ENCODE data around the gene P2RX7. TPM values are rescaled to one million over a fixed set of nuclear protein-coding genes. Genes with fewer than 3 reads are reported as not detected.
A peak's percentile ranks its signal among the peaks of the same experiment; 100 is the strongest.

P2RX7 gene
- total and polyA plus RNA-seq, 9 donors: 0.78 to 2.5 (median 1.3) TPM

DNA sequence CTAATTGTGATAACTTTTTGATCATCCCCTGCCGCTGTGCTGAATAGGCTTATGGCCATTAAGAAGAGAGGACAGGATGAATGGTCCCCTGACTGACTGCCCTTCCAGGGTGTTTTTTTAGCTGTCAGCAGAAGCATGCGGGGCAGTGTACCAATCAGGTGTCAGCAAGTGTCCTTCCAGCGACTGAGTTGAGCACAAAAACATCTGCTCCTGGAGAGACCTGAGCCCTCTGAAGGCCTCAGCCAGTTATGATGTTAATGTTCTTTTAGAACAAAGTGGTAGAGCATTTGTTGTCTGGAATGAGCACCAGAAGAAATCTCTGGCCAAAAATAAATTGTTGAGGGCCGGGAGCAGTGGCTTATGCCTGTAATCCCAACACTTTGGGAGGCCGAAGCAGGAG, 37.5 kb downstream of the P2RX7 start:
- no peak overlapping the region for H3K27ac ChIP-seq (ENCODE audit: low read length)
- no peaks in the 10 kb centered on the region for H3K4me1 ChIP-seq (ENCODE audit: control insufficient read depth, insufficient read depth, low read length)
- peak; percentile 65 for DNase-seq
- no peaks in the 10 kb centered on the region for H3K9me3 ChIP-seq (replicated peaks; ENCODE audit: control insufficient read depth, low read depth, low read length)
- H3K36me3 ChIP-seq (ENCODE audit: control insufficient read depth, insufficient read depth, low read length): peaks cover 6% of the 10 kb centered on the region
- H3K4me3 ChIP-seq (ENCODE audit: low read length): no peak overlapping the region
- no peaks in the 10 kb centered on the region for H3K27me3 ChIP-seq (ENCODE audit: control insufficient read depth, insufficient read depth, low read length)
- 26% methylated on average over 4 of the region's 5 CpGs for WGBS (ENCODE audit: insufficient coverage)

DNA sequence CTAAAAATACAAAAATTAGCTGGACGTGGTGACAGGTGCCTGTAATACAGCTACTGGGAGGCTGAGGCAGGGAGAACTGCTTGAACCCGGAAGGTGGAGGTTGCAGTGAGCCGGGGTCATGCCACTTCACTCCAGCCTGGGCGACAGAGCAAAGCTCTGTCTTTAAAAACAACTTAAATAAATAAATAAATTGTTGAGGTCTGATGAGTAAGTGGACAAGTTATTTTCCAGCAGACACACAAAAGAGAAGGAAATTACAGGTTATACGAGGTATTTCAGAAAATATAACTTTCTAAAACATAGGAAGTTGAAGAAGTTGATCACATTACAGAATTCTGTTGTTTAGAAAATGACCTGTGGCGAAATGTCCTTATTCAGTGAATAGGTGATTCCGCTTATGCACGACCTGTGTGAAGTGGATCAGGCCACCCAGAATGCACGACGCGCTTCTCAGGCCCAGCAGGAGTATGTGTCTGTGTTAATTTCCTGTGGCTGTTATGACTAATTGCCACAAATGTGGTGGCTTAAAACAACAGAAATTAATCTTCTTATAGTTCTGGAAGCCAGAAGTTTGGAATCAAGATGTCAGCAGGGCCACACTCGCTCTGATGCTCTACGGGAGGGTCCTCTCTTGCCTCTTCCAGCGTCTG, 38.1 kb downstream of the P2RX7 start:
- DNase-seq: no peak
- H3K36me3 ChIP-seq (ENCODE audit: control insufficient read depth, insufficient read depth, low read length): peaks cover 3% of the 10 kb centered on the region
- no peaks in the 10 kb centered on the region for H3K27me3 ChIP-seq (ENCODE audit: control insufficient read depth, insufficient read depth, low read length)
- H3K27ac ChIP-seq (ENCODE audit: low read length): no peak overlapping the region
- H3K4me1 ChIP-seq (ENCODE audit: control insufficient read depth, insufficient read depth, low read length): no peaks in the 10 kb centered on the region
- no peaks in the 10 kb centered on the region for H3K9me3 ChIP-seq (replicated peaks; ENCODE audit: control insufficient read depth, low read depth, low read length)
- 74% methylated on average over 3 of the region's 14 CpGs for WGBS (ENCODE audit: insufficient coverage)
- no peak overlapping the region for H3K4me3 ChIP-seq (ENCODE audit: low read length)

DNA sequence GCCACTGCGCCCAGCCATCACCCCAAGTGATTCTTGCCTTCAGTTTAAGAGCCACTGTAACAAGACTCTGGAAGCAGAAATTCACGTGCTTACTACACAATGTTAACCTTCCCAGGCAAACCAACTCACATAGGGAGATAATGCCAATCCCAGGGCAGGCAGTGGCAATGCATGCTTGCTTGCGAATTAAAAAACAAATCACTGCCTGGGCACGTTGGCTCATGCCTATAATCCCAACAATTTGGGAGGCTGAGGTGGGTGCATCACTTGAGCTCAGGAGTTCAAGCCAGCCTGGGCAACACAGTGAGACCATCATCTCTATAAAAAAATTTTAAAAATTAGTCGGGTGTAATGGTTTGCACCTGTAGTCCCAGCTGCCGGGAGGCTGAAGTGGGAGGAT, 39.5 kb downstream of the P2RX7 start:
- WGBS (ENCODE audit: insufficient coverage): 78% methylated on average over 5 of the region's 6 CpGs
- no peak for DNase-seq
- H3K4me3 ChIP-seq (ENCODE audit: low read length): no peak overlapping the region

GRCh38 chr12:121175383-121176119, 42.9 kb downstream of the P2RX7 start:
- H3K9me3 ChIP-seq (replicated peaks; ENCODE audit: control insufficient read depth, low read depth, low read length): no peaks in the 10 kb centered on the region
- peak; percentile 72 for DNase-seq
- H3K36me3 ChIP-seq (ENCODE audit: control insufficient read depth, insufficient read depth, low read length): no peaks in the 10 kb centered on the region
- 61% methylated on average over 11 of the region's 16 CpGs for WGBS (ENCODE audit: insufficient coverage)
- no peaks in the 10 kb centered on the region for H3K27me3 ChIP-seq (ENCODE audit: control insufficient read depth, insufficient read depth, low read length)
- no peaks in the 10 kb centered on the region for H3K4me1 ChIP-seq (ENCODE audit: control insufficient read depth, insufficient read depth, low read length)
- H3K4me3 ChIP-seq (ENCODE audit: low read length): no peak overlapping the region
- H3K27ac ChIP-seq (ENCODE audit: low read length): no peak overlapping the region

More for the DNA sequence above, 39.5 kb downstream of the P2RX7 start:
- H3K4me1 ChIP-seq (ENCODE audit: control insufficient read depth, insufficient read depth, low read length): no peaks in the 10 kb centered on the region
- H3K9me3 ChIP-seq (replicated peaks; ENCODE audit: control insufficient read depth, low read depth, low read length): no peaks in the 10 kb centered on the region
- H3K36me3 ChIP-seq (ENCODE audit: control insufficient read depth, insufficient read depth, low read length): peaks cover 3% of the 10 kb centered on the region
- H3K27me3 ChIP-seq (ENCODE audit: control insufficient read depth, insufficient read depth, low read length): no peaks in the 10 kb centered on the region
- H3K27ac ChIP-seq (ENCODE audit: low read length): no peak overlapping the region

DNA sequence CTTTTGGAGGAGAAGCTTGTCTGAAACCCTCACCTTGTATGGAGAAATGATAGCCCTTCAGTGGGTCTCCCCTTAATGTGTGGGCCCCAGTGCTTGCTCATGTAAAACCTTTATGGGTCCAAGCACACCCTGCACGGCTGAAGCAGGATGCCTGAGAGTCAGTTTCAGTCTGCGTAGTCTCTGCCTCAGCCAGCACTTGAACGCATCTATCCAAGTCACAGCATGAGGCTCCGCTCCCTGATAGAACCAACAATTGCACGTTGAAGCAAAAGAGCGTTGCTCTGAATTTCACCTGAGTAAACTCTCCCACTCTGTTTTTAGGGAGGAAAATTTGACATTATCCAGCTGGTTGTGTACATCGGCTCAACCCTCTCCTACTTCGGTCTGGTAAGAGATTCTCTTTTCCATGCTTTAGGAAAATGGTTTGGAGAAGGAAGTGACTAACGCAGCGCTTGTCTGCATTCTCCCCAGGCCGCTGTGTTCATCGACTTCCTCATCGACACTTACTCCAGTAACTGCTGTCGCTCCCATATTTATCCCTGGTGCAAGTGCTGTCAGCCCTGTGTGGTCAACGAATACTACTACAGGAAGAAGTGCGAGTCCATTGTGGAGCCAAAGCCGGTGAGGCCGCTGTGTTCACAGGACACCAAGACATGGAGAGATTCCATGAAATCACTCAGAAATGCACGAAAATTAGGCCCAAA, 44.3 kb downstream of the P2RX7 start:
- Histone ChIP-seq H3K4me1 (ENCODE audit: control insufficient read depth, insufficient read depth, low read length) (no peaks in the 10 kb centered on the region), H3K9me3 (replicated peaks; ENCODE audit: control insufficient read depth, low read depth, low read length) (no peaks in the 10 kb centered on the region), H3K36me3 (ENCODE audit: control insufficient read depth, insufficient read depth, low read length) (no peaks in the 10 kb centered on the region), H3K4me3 (ENCODE audit: low read length) (no peak overlapping the region), H3K27ac (ENCODE audit: low read length) (no peak overlapping the region), H3K27me3 (ENCODE audit: control insufficient read depth, insufficient read depth, low read length) (no peaks in the 10 kb centered on the region)
- no peak for DNase-seq
- 79% methylated on average over 12 of the region's 19 CpGs for WGBS (ENCODE audit: insufficient coverage)

GRCh38 chr12:121181181-121181580, 48.5 kb downstream of the P2RX7 start:
- H3K9me3 ChIP-seq (replicated peaks; ENCODE audit: control insufficient read depth, low read depth, low read length): no peaks in the 10 kb centered on the region
- H3K4me3 ChIP-seq (ENCODE audit: low read length): no peak overlapping the region
- DNase-seq: no peak
- 80% methylated on average over 1 of the region's 3 CpGs for WGBS (ENCODE audit: insufficient coverage)
- no peaks in the 10 kb centered on the region for H3K36me3 ChIP-seq (ENCODE audit: control insufficient read depth, insufficient read depth, low read length)
- H3K4me1 ChIP-seq (ENCODE audit: control insufficient read depth, insufficient read depth, low read length): no peaks in the 10 kb centered on the region
- H3K27me3 ChIP-seq (ENCODE audit: control insufficient read depth, insufficient read depth, low read length): no peaks in the 10 kb centered on the region
- H3K27ac ChIP-seq (ENCODE audit: low read length): no peak overlapping the region

DNA sequence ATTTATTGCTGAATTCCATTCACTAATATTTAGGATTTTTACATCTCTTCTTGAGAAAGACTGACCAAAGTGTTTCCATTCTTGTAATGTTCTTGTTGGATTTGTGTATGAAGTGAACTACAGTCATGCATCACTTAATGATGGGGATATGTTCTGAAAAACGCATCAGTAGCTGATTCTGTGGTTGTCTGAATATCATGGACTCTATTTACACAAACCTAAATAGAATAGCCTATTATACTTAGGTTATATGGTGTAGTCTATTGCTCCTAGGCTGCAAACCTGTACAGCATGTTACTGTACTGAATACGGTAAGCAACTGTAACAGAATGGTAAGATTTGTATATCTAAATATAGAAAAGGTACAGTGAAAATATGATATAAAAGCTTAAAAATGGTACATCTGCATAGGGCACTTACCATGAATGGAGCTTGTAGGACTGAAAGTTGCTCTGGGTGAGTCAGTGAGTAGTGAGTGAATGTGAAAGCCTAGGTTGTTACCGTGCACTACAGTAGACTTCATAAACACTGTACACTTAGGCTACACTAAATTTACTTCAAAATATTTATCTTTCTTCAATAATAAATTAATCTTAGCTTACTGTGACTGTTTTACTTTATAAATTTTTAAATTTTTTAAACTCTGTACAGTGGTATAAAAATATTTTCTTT, 49.7 kb downstream of the P2RX7 start:
- Histone ChIP-seq H3K4me1 (ENCODE audit: control insufficient read depth, insufficient read depth, low read length) (no peaks in the 10 kb centered on the region), H3K27ac (ENCODE audit: low read length) (no peak overlapping the region), H3K36me3 (ENCODE audit: control insufficient read depth, insufficient read depth, low read length) (no peaks in the 10 kb centered on the region), H3K9me3 (replicated peaks; ENCODE audit: control insufficient read depth, low read depth, low read length) (no peaks in the 10 kb centered on the region), H3K4me3 (ENCODE audit: low read length) (no peak overlapping the region), H3K27me3 (ENCODE audit: control insufficient read depth, insufficient read depth, low read length) (no peaks in the 10 kb centered on the region)
- DNase-seq: no peak
- no CpG with 5 or more reads among the region's 3 CpGs for WGBS (ENCODE audit: insufficient coverage)

DNA sequence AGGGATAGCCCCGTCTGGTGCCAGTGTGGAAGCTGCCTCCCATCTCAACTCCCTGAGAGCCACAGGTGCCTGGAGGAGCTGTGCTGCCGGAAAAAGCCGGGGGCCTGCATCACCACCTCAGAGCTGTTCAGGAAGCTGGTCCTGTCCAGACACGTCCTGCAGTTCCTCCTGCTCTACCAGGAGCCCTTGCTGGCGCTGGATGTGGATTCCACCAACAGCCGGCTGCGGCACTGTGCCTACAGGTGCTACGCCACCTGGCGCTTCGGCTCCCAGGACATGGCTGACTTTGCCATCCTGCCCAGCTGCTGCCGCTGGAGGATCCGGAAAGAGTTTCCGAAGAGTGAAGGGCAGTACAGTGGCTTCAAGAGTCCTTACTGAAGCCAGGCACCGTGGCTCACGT, 51.7 kb downstream of the P2RX7 start:
- Histone ChIP-seq H3K4me1 (ENCODE audit: control insufficient read depth, insufficient read depth, low read length) (no peaks in the 10 kb centered on the region), H3K36me3 (ENCODE audit: control insufficient read depth, insufficient read depth, low read length) (no peaks in the 10 kb centered on the region), H3K4me3 (ENCODE audit: low read length) (no peak overlapping the region), H3K27me3 (ENCODE audit: control insufficient read depth, insufficient read depth, low read length) (no peaks in the 10 kb centered on the region), H3K9me3 (replicated peaks; ENCODE audit: control insufficient read depth, low read depth, low read length) (no peaks in the 10 kb centered on the region), H3K27ac (ENCODE audit: low read length) (no peak overlapping the region)
- 87% methylated on average over 14 of the region's 15 CpGs for WGBS (ENCODE audit: insufficient coverage)
- DNase-seq: no peak

GRCh38 chr12:121184984-121185889, 52.6 kb downstream of the P2RX7 start:
- Histone ChIP-seq H3K9me3 (replicated peaks; ENCODE audit: control insufficient read depth, low read depth, low read length) (no peaks in the 10 kb centered on the region), H3K27ac (ENCODE audit: low read length) (no peak overlapping the region), H3K27me3 (ENCODE audit: control insufficient read depth, insufficient read depth, low read length) (no peaks in the 10 kb centered on the region), H3K4me1 (ENCODE audit: control insufficient read depth, insufficient read depth, low read length) (no peaks in the 10 kb centered on the region), H3K36me3 (ENCODE audit: control insufficient read depth, insufficient read depth, low read length) (no peaks in the 10 kb centered on the region), H3K4me3 (ENCODE audit: low read length) (no peak overlapping the region)
- peak; percentile 34 for DNase-seq
- 71% methylated on average over 3 of the region's 7 CpGs for WGBS (ENCODE audit: insufficient coverage)

Data from muscle of leg (tissue), 11 donors.